GM12873 (cell line): ENCODE measurements around the gene DDX17.

ENCODE experiments used
- CTCF ChIP-seq: IDR thresholded peaks from 2 replicates; pipeline ENCODE4 v1.5.1; 2012; ENCODE audit warnings: low read depth, mild to moderate bottlenecking, moderate library complexity, low read length, control low read depth; ENCODE audit not compliant: insufficient read depth; ENCODE audit errors: missing control alignments

Gene DDX17

GRCh38 chr22:38450234-38450797 lies 55.8 kb downstream of the DDX17 start:
- TF ChIP-seq CTCF = no peak

DNA sequence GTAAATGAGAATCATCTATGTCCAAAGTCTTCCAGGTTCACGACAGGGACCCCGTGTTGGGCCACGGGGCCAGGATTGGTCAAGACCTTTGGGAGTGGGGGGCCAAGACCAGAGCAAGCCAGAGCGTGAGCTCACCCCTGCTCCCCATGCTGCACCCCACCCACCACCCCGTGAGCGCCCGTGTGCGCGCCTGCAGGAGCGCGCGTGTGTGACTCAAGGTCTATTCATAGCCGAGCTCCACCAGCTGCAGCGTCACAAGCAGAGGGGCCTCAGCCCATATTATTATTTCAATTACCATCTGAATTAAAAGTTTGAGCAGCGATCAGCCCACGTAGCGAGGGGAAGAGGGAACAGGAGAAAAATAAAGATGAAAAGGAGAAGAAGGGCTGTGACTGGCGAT lies 56.3 kb downstream of the DDX17 start:
- no peak for TF ChIP-seq CTCF

DNA sequence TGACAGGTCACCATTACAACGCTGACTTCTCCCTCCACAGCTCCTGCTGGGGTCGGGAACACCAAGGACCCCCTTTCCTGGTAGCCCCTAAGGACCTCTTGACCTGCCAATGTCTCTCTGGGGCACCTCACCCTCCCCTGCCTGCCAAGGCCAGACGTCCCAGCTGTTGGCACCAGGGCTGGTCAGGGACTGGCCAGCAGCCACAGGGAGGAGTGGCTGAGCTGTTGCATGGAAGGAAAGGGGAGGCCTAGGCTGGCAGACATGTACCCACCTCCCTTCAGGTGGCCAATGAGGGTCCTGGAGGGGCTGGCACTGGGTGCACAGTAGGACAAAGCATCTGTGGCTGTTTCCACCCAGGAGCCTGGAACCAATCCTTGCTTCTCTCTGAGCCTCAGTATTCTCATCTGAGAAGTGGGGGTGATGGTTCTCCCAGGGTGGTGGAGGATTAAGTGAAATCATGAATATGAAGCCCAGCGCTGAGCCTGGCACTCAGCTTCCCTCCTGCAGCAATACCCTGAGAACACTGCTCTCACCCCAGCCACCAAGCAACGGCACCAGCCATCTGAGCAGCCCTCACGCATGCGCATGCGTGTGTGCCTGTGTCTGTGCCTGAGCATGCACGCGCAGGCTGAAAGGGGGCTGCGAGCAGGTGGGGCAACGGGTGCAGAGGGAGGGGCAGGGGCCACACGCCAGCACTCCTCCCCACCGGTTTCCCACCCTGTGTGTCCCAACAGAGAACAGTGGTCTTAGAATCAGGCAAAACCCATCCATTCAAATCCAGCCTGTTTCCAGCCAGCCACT lies 57.0 kb downstream of the DDX17 start:
- no peak for TF ChIP-seq CTCF

GRCh38 chr22:38446018-38446601 lies 60.0 kb downstream of the DDX17 start:
- TF ChIP-seq CTCF = no peak

DNA sequence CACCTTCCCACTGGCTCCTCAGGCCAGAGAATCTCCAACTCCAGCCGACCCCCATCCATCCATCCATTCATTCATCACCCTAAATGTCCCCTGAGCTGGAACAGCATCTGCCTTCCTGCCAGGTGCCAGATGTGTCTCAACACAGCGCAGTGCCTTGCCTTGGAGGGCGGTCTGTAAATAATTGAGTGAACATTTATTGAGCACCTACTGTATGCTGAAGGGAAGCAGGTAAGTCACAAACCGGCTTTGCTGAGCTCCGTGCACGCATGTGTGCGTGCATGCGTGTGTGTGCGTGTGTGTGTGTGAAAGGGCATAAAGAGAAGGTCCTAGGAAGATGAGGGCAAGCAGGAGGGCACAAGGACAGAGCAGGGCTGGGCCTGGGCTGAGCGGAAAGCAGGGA lies 61.3 kb downstream of the DDX17 start:
- no peak for TF ChIP-seq CTCF

DNA sequence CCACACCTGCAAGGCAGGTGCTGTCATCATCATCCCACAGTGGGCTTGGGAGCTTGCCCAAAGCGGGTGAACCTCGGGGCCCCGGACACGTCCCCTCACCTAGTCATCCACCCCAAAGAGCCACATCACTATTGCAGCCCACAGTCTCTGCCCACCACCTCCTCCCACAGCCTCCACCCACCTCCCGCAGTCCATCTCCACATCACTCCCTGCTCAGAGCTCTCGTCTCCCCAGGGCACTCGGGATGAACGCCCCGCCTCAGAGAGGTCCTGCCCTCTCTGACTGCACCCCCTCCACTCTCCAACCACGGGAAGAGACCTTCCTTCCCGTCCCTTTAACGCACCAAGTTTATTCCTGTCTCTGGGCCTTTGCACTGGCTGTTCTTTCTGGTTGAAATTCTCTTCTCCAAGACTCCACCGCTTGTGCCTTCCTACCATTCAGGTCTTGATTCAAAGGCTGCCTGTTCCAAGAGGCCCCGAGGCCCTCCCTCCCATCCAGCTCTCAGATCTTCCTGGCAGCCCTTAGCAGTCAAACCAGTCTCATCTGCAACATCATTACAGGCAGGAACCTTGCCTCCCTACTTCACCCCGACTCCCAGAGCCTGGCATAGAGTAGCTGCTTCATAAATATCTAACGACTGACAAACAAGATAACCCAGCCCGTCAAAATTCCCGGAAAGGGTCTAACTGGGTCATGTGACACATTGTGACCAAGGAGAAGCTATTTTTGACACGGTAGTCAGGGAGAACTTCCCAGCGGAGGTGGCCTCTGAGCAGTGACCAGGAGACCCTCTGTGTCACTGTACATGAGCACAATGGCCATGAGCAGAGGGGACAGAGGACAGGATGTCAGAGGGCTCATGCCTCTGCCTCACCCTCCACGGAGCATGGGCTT lies 62.2 kb downstream of the DDX17 start:
- no peak for TF ChIP-seq CTCF

- TF ChIP-seq CTCF = no peak
These were observed 63.0 kb downstream of the DDX17 start for GRCh38 chr22:38442967-38443627.
